Loucy (cell line): ENCODE measurements around the gene CFAP298.

Source experiments
- EZH2phosphoT487 ChIP-seq: fragments of 200-600 bp; IDR thresholded peaks from 2 replicates; pipeline ENCODE4 v1.6.1; 2018; ENCODE audit warnings: antibody characterized with exemption, mild to moderate bottlenecking, moderate library complexity, borderline replicate concordance
- TF ChIP-seq, protein P1 (sequence below): fragments of 200-600 bp; sonication (generic); conservative IDR thresholded peaks from 2 replicates; pipeline ENCODE4 v1.5.1; 2014; ENCODE audit warnings: mild to moderate bottlenecking, antibody characterized with exemption, low read length

- no peak for TF ChIP-seq EZH2phosphoT487
- TF ChIP-seq, protein P1, sequence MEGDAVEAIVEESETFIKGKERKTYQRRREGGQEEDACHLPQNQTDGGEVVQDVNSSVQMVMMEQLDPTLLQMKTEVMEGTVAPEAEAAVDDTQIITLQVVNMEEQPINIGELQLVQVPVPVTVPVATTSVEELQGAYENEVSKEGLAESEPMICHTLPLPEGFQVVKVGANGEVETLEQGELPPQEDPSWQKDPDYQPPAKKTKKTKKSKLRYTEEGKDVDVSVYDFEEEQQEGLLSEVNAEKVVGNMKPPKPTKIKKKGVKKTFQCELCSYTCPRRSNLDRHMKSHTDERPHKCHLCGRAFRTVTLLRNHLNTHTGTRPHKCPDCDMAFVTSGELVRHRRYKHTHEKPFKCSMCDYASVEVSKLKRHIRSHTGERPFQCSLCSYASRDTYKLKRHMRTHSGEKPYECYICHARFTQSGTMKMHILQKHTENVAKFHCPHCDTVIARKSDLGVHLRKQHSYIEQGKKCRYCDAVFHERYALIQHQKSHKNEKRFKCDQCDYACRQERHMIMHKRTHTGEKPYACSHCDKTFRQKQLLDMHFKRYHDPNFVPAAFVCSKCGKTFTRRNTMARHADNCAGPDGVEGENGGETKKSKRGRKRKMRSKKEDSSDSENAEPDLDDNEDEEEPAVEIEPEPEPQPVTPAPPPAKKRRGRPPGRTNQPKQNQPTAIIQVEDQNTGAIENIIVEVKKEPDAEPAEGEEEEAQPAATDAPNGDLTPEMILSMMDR = peak; percentile 40
Observed at GRCh38 chr21:32578107-32578691, 34.0 kb downstream of the CFAP298 start.
